ENCODE data around the gene LACC1. TPM values are rescaled to one million over a fixed set of nuclear protein-coding genes. Genes with fewer than 3 reads are reported as not detected.

The LACC1 gene
- total and polyA plus RNA-seq, 2 donors (not counting 1 experiment from before 2014, with no cell fraction given): 1.4 to 5.3 TPM

GRCh38 chr13:43918636-43919035 lies 38.9 kb downstream of the LACC1 start:
- no peaks in the 10 kb centered on the region for H4K20me1 ChIP-seq (ENCODE audit: control insufficient read depth, insufficient read depth, low read length, poor library complexity, severe bottlenecking)
- WGBS (ENCODE audit: insufficient coverage): no CpG with 5 or more reads among the region's 5 CpGs
- no peak overlapping the region for H3K27ac ChIP-seq (ENCODE audit: low read length in 2 of 2)
- H3K4me1 Mint-ChIP-seq: no peaks in the 10 kb centered on the region
- H3K79me2 ChIP-seq (ENCODE audit: control insufficient read depth, insufficient read depth, low read length): no peaks in the 10 kb centered on the region
- no peak overlapping the region for H3K4me3 Mint-ChIP-seq
- ChIA-PET POLR2A (no interaction called here), CTCF (interaction anchor here (0.6 to 0.9 kb wide), 2 partner anchors 10 to 1733 kb away, joined by 3 read pairs; no protein-coding TSS in a partner anchor)
- no peak overlapping the region for H3K27ac Mint-ChIP-seq
- H3K27me3 ChIP-seq (replicated peaks in 1 of 4; ENCODE audit: control extremely low read depth in 1 of 4, control insufficient read depth in 3 of 4, insufficient read depth in 4 of 4, low read length in 3 of 4): peaks cover 0 to 13% (median 7%) of the 10 kb centered on the region in 4 experiments
- no peak overlapping the region for H2AFZ ChIP-seq (ENCODE audit: insufficient read depth, low read depth, low read length, poor library complexity, severe bottlenecking)
- TF ChIP-seq, protein P1, sequence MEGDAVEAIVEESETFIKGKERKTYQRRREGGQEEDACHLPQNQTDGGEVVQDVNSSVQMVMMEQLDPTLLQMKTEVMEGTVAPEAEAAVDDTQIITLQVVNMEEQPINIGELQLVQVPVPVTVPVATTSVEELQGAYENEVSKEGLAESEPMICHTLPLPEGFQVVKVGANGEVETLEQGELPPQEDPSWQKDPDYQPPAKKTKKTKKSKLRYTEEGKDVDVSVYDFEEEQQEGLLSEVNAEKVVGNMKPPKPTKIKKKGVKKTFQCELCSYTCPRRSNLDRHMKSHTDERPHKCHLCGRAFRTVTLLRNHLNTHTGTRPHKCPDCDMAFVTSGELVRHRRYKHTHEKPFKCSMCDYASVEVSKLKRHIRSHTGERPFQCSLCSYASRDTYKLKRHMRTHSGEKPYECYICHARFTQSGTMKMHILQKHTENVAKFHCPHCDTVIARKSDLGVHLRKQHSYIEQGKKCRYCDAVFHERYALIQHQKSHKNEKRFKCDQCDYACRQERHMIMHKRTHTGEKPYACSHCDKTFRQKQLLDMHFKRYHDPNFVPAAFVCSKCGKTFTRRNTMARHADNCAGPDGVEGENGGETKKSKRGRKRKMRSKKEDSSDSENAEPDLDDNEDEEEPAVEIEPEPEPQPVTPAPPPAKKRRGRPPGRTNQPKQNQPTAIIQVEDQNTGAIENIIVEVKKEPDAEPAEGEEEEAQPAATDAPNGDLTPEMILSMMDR (IDR thresholded peaks at IDR 0.05): no peak
- TF ChIP-seq EZH2 (IDR thresholded peaks at IDR 0.05; ENCODE audit: borderline replicate concordance, insufficient read depth, low read depth, low read length, poor library complexity, severe bottlenecking): no peak
- H3K4me2 ChIP-seq (replicated peaks; ENCODE audit: low read depth, low read length, poor library complexity, severe bottlenecking): no peak overlapping the region
- no peaks in the 10 kb centered on the region for H3K4me1 ChIP-seq (ENCODE audit: control insufficient read depth in 2 of 2, insufficient read depth in 2 of 2, low read length in 2 of 2)
- no peaks in the 10 kb centered on the region for H3K36me3 ChIP-seq (replicated peaks in 1 of 2; ENCODE audit: control extremely low read depth in 1 of 2, control insufficient read depth in 1 of 2, extremely low read depth in 1 of 2, insufficient read depth in 2 of 2, low read length in 1 of 2)
- no peaks in the 10 kb centered on the region for H3K9me3 ChIP-seq (ENCODE audit: control extremely low read depth in 1 of 3, control insufficient read depth in 2 of 3, insufficient read depth in 1 of 3, low read length in 2 of 3)
- no peak for DNase-seq
- H3K4me3 ChIP-seq (ENCODE audit: control extremely low read depth in 1 of 5, extremely low read depth in 1 of 5, insufficient read depth in 1 of 5, low read depth in 2 of 5, low read length in 4 of 5): no peak overlapping the region
- intact Hi-C loops (cut with micrococcal nuclease): no loop called here
- H3K9ac ChIP-seq (ENCODE audit: low read length): no peak overlapping the region
- H3K27me3 Mint-ChIP-seq: peaks cover 54% of the 10 kb centered on the region
- no peak for ATAC-seq (ENCODE audit: low read depth)
- no peaks in the 10 kb centered on the region for H3K9me3 Mint-ChIP-seq (ENCODE audit: insufficient read depth)

DNA sequence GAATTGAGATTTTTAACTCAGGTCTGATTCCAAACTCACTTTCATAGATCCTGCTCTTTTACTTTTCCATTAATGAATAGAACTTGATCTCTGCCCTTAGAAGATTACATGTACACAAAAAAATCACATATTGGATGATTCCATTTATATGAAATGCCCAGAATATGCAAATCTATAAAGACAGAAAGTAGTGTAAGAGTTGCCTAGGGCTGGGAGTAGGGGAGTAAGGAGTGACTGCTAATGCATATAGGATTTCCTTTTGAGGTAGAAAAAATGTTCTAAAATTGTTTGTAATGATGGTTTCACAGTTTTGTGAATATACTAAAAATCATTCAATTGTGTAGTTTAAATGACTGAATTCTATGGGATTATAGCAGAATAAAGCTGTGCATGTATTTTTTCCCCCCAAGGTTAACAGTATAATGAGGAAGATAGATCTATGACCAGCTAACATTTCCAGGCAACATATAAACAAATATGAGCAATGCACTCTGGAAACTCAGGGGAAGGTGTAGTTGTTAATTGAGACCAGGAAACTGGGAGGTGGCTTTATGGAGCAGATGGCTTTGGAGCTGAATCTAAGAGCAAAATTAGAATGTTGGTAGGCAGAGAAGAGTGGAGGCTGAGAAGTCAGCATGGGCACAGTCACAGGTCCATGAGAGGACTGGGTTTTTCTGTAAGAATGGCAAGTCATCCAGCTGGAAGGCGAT lies 41.4 kb downstream of the LACC1 start:
- CTCF ChIA-PET: interaction anchor here (0.9 to 1.7 kb wide), 3 partner anchors 13 to 553 kb away, joined by 3 to 5 read pairs (median 4); no protein-coding TSS in a partner anchor
- H3K4me2 ChIP-seq (replicated peaks; ENCODE audit: low read depth, low read length, poor library complexity, severe bottlenecking): no peak overlapping the region
- Mint-ChIP-seq H3K4me3 (no peak overlapping the region), H3K27me3 (peaks cover 56% of the 10 kb centered on the region), H3K4me1 (peaks cover 7% of the 10 kb centered on the region), H3K9me3 (ENCODE audit: insufficient read depth) (no peaks in the 10 kb centered on the region), H3K27ac (no peak overlapping the region)
- DNase-seq (no peak), ATAC-seq (ENCODE audit: low read depth) (no peak)
- peaks cover 4 to 6% of the 10 kb centered on the region in 2 donors for H3K4me1 ChIP-seq (ENCODE audit: control insufficient read depth in 2 of 2, insufficient read depth in 2 of 2, low read length in 2 of 2)
- H3K79me2 ChIP-seq (ENCODE audit: control insufficient read depth, insufficient read depth, low read length): no peaks in the 10 kb centered on the region
- intact Hi-C loops (cut with micrococcal nuclease): no loop called here
- H3K27ac ChIP-seq (ENCODE audit: low read length in 2 of 2): no peak overlapping the region
- no peaks in the 10 kb centered on the region for H3K9me3 ChIP-seq (ENCODE audit: control extremely low read depth in 1 of 3, control insufficient read depth in 2 of 3, insufficient read depth in 1 of 3, low read length in 2 of 3)
- H4K20me1 ChIP-seq (ENCODE audit: control insufficient read depth, insufficient read depth, low read length, poor library complexity, severe bottlenecking): no peaks in the 10 kb centered on the region
- no peaks in the 10 kb centered on the region for H3K36me3 ChIP-seq (replicated peaks in 1 of 2; ENCODE audit: control extremely low read depth in 1 of 2, control insufficient read depth in 1 of 2, extremely low read depth in 1 of 2, insufficient read depth in 2 of 2, low read length in 1 of 2)
- no peak overlapping the region for H2AFZ ChIP-seq (ENCODE audit: insufficient read depth, low read depth, low read length, poor library complexity, severe bottlenecking)
- H3K27me3 ChIP-seq (replicated peaks in 1 of 4; ENCODE audit: control extremely low read depth in 1 of 4, control insufficient read depth in 3 of 4, insufficient read depth in 4 of 4, low read length in 3 of 4): peaks cover 0 to 16% (median 11%) of the 10 kb centered on the region in 4 experiments
- no peak for TF ChIP-seq EZH2 (IDR thresholded peaks at IDR 0.05; ENCODE audit: borderline replicate concordance, insufficient read depth, low read depth, low read length, poor library complexity, severe bottlenecking)
- TF ChIP-seq, protein P1 (IDR thresholded peaks at IDR 0.05): no peak
- H3K4me3 ChIP-seq (ENCODE audit: control extremely low read depth in 1 of 5, extremely low read depth in 1 of 5, insufficient read depth in 1 of 5, low read depth in 2 of 5, low read length in 4 of 5): no peak overlapping the region
- POLR2A ChIA-PET: no interaction called here
- no peak overlapping the region for H3K9ac ChIP-seq (ENCODE audit: low read length)
- no CpG with 5 or more reads among the region's 1 CpG for WGBS (ENCODE audit: insufficient coverage)

Data from B cell (primary cell).